ENCODE data around the gene PDE10A. TPM values are rescaled to one million over a fixed set of nuclear protein-coding genes. Genes with fewer than 3 reads are reported as not detected.

PDE10A gene
- total and polyA plus RNA-seq, 2 of the 8 experiments (the other 6 are each of a cell fraction or from before 2014, with no cell fraction given): 1.1 to 2.4 TPM

- Histone ChIP-seq H3K4me1 (replicated peaks in 1 of 4; ENCODE audit: control insufficient read depth in 3 of 4, insufficient read depth in 4 of 4, low read length in 3 of 4) (no peaks in the 10 kb centered on the region; a peak in 1 of 7 replicates), H3K27me3 (replicated peaks in 1 of 4; ENCODE audit: control insufficient read depth in 3 of 4, extremely low read depth in 1 of 4, insufficient read depth in 3 of 4, low read length in 3 of 4) (no peaks in the 10 kb centered on the region), H3K23me2 (ENCODE audit: low read depth, low read length) (no peaks in the 10 kb centered on the region; the same call in 1 of the 2 replicates), H3K4me2 (ENCODE audit: insufficient read depth in 1 of 2, low read depth in 2 of 2, low read length in 2 of 2) (no peak overlapping the region), H2BK12ac (ENCODE audit: low read depth, low read length) (no peak overlapping the region), H2BK120ac (replicated peaks; ENCODE audit: low read depth, low read length) (no peak overlapping the region), H4K91ac (replicated peaks; ENCODE audit: insufficient read length, low read length) (no peak overlapping the region), H2BK15ac (ENCODE audit: low read length) (no peak overlapping the region), H3K27ac (ENCODE audit: low read depth, low read length) (no peak overlapping the region), H3K23ac (ENCODE audit: insufficient read length) (no peak overlapping the region), H3K4me3 (ENCODE audit: extremely low read depth in 1 of 4, insufficient read depth in 2 of 4, low read depth in 3 of 4, low read length in 4 of 4) (no peak overlapping the region), H3K36me3 (ENCODE audit: control insufficient read depth in 2 of 4, insufficient read depth in 4 of 4, low read length in 3 of 4) (no peaks in the 10 kb centered on the region), H2AFZ (ENCODE audit: low read length) (no peak overlapping the region), H3K56ac (replicated peaks; ENCODE audit: insufficient read length, low read depth, low read length) (no peak overlapping the region), H3K79me1 (ENCODE audit: low read depth, low read length) (no peaks in the 10 kb centered on the region), H3K9me3 (ENCODE audit: insufficient read depth in 2 of 2, low read depth in 1 of 2, low read length in 1 of 2) (no peaks in the 10 kb centered on the region), H3K79me2 (ENCODE audit: control insufficient read depth in 1 of 2, insufficient read depth in 2 of 2, low read length in 2 of 2) (no peaks in the 10 kb centered on the region), H3K4ac (replicated peaks; ENCODE audit: insufficient read length, low read depth, low read length) (no peak overlapping the region), H4K5ac (ENCODE audit: insufficient read length, low read depth, low read length) (no peak overlapping the region), H4K20me1 (replicated peaks in 1 of 2; ENCODE audit: control insufficient read depth in 1 of 2, insufficient read depth in 2 of 2, low read length in 2 of 2) (no peaks in the 10 kb centered on the region), H3K14ac (ENCODE audit: insufficient read length) (no peak overlapping the region), H2BK20ac (ENCODE audit: low read length) (no peak overlapping the region), H4K8ac (ENCODE audit: extremely low read depth, insufficient read depth, low read length) (no peak overlapping the region), H2BK5ac (ENCODE audit: low read depth, low read length) (no peak overlapping the region), H3K18ac (ENCODE audit: extremely low read depth, low read length) (no peak overlapping the region), H2AK5ac (ENCODE audit: low read depth, low read length) (no peak overlapping the region), H3K9ac (replicated peaks in 1 of 4; ENCODE audit: extremely low read depth in 1 of 4, low read depth in 3 of 4, low read length in 3 of 4) (no peak overlapping the region)
- 93% methylated on average over 3 of the region's 3 CpGs; no CpG with 5 or more reads in 1 of the 2 experiments for WGBS, 2 experiments (ENCODE audit: extremely low coverage in 1 of 2, insufficient coverage in 1 of 2, insufficient read length in 1 of 2, insufficient replicate concordance in 2 of 2, low coverage in 1 of 2, low lambda C conversion rate in 2 of 2, missing lambda C conversion rate in 1 of 2)
- FAIRE-seq (no peak), DNase-seq (ENCODE audit: low read depth in 1 of 2, low spot score in 2 of 2) (no peak)
- TF ChIP-seq CBX8 (IDR thresholded peaks at IDR 0.05; ENCODE audit: borderline replicate concordance, low read depth, low read length): no peak
- no peak for TF ChIP-seq SP2 (IDR thresholded peaks at IDR 0.05; ENCODE audit: low read length)
- TF ChIP-seq USF2 (IDR thresholded peaks at IDR 0.05; ENCODE audit: low read length): no peak
- TF ChIP-seq MAX (IDR thresholded peaks at IDR 0.05): no peak
- TF ChIP-seq BCL11A (IDR thresholded peaks at IDR 0.05; ENCODE audit: low read depth in 2 of 2, low read length in 2 of 2): no peak
- TF ChIP-seq SIN3A (conservative IDR thresholded peaks at IDR 0.05 in 1 of 2, IDR thresholded peaks at IDR 0.05 in 1 of 2; ENCODE audit: low read depth in 1 of 2, low read length in 2 of 2): no peak
- TF ChIP-seq EGR1 (IDR thresholded peaks at IDR 0.05; ENCODE audit: borderline replicate concordance, low read depth, low read length): no peak
- no peak for TF ChIP-seq TBP (IDR thresholded peaks at IDR 0.05; ENCODE audit: low read depth, low read length)
- TF ChIP-seq TAF1 (IDR thresholded peaks at IDR 0.05; ENCODE audit: low read depth, low read length): no peak
- TF ChIP-seq EZH2 (IDR thresholded peaks at IDR 0.05; ENCODE audit: low read depth, low read length, severe bottlenecking): no peak
- CTCF ChIA-PET (ENCODE audit: partially characterized antibody): no interaction called here
- POLR2A ChIA-PET (ENCODE audit: partially characterized antibody): no interaction called here
These were observed 91.3 kb downstream of the PDE10A start for GRCh38 chr6:165571721-165572132.
